Vagina (tissue), 2 donors: Measurements from ENCODE around the gene CFHR4. TPM values are rescaled to one million over a fixed set of nuclear protein-coding genes. Genes with fewer than 3 reads are reported as not detected.
"Not testable (repeated sequence)": the region's sequence is repeated elsewhere in the genome, so short reads cannot be mapped to it uniquely, and the experiment has no call there.

ENCODE experiments used
- DNase-seq, 2 donors: peaks; one replicate each; pipeline ENCODE4 v3.0.0-alpha.2; 2017; ENCODE audit errors: extremely low spot score in 2 of 2
- H3K27ac ChIP-seq: fragments of 200-600 bp; sonication (generic); one replicate; pipeline ENCODE4 v1.5.1; 2019
- H3K27me3 ChIP-seq: fragments of 200-600 bp; sonication (generic); one replicate; pipeline ENCODE4 v1.5.1; 2019
- H3K36me3 ChIP-seq, 2 donors: fragments of 200-600 bp; sonication (generic); one replicate each; pipeline ENCODE4 v1.5.1; 2017 to 2019
- H3K4me1 ChIP-seq: fragments of 200-600 bp; sonication (generic); one replicate; pipeline ENCODE4 v1.5.1; 2019
- H3K4me3 ChIP-seq, 2 donors: fragments of 200-600 bp; sonication (generic); 1 replicate in 1 of 2; 2 replicates in 1 of 2; pipeline ENCODE4 v1.5.1; 2016 to 2019
- H3K9me3 ChIP-seq: fragments of 200-600 bp; sonication (generic); one replicate; pipeline ENCODE4 v1.5.1; 2019
- POLR2A ChIP-seq, 2 donors: fragments of 450-650 bp; IDR thresholded peaks; one replicate each; pipeline ENCODE4 v1.6.1; 2017; ENCODE audit warnings: antibody characterized with exemption in 2 of 2, mild to moderate bottlenecking in 2 of 2, moderate library complexity in 2 of 2
- POLR2AphosphoS5 ChIP-seq, 2 donors: sonication (generic); formaldehyde crosslinking; IDR thresholded peaks; one replicate each; pipeline ENCODE4 v1.9.0; 2017; ENCODE audit warnings: antibody characterized with exemption in 2 of 2, mild to moderate bottlenecking in 2 of 2, low read depth in 1 of 2; ENCODE audit not compliant: insufficient read depth in 1 of 2
- intact Hi-C: fragments of 100-400 bp; cut with DNase I; formaldehyde crosslinking; loops from one replicate; pipeline ENCODE4 v1.15.1; 2023
- total RNA-seq: library from RNA; depleted of rRNA; stranded (reverse); fragments of >200 nt; gene quantifications from one replicate; pipeline ENCODE4 v1.2.3, GENCODE V29; 2016
- TF ChIP-seq, protein P1 (sequence below), 3 experiments: fragments of 450-650 bp in 2 of 3; fragments of 200-600 bp in 1 of 3; sonication (generic) in 1 of 3; IDR thresholded peaks; one replicate each; pipeline ENCODE4 v1.5.1; 2017 to 2019; ENCODE audit warnings: antibody characterized with exemption in 3 of 3, mild to moderate bottlenecking in 2 of 3, moderate library complexity in 2 of 3

CFHR4 gene
- total RNA-seq: not detected

DNA sequence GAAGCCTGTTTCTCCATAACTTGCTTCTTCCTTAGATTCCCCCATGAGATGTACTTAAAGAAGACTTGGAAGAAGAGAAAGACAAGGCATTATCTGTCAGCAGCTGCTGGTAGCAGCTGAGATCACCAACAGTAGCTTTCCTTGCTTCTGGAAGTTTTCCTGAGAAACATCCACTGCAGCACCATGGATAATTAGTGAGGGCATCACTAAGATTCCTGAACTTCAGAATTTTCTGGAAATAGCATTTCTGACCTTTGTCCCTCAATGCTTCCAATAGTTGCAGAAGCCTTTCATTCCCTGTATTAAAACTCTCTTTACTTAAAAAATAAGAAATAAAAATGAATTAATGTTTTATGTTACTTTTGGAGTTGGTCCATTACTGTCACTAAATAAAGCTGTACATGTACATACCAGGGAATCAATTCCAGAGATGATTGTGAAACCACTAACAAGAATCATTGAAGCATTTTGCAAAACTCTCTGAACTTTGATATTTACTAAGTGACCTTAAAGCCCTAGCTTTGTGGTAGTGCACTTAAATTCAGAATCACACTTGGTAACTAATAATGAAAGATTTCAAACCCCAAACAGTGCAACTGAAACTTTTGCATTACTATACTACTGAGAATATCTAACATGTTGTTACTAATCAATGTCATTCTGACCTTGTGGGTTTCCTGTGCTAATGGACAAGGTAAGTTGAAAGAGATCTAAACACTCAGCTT is at the start of gene CFHR4:
TSS of gene CFHR4 (plus strand) at position 538 of the 725 bp plus-strand sequence. CDS start at position 637, 99 bp downstream.
- Histone ChIP-seq H3K27ac (no peak within 1 kb of the TSS), H3K4me3 (no peak within 1 kb of the TSS), H3K27me3 (no peaks in the 10 kb centered on the region), H3K9me3 (no peaks in the 10 kb centered on the region), H3K36me3 (no peaks in the 10 kb centered on the region), H3K4me1 (no peaks in the 10 kb centered on the region)
- intact Hi-C loops: no loop called here
- TF ChIP-seq POLR2A (IDR thresholded peaks at IDR 0.05) (no peak), POLR2AphosphoS5 (IDR thresholded peaks at IDR 0.05; ENCODE audit: insufficient read depth in 1 of 2, low read depth in 1 of 2) (no peak)
- TF ChIP-seq, protein P1, sequence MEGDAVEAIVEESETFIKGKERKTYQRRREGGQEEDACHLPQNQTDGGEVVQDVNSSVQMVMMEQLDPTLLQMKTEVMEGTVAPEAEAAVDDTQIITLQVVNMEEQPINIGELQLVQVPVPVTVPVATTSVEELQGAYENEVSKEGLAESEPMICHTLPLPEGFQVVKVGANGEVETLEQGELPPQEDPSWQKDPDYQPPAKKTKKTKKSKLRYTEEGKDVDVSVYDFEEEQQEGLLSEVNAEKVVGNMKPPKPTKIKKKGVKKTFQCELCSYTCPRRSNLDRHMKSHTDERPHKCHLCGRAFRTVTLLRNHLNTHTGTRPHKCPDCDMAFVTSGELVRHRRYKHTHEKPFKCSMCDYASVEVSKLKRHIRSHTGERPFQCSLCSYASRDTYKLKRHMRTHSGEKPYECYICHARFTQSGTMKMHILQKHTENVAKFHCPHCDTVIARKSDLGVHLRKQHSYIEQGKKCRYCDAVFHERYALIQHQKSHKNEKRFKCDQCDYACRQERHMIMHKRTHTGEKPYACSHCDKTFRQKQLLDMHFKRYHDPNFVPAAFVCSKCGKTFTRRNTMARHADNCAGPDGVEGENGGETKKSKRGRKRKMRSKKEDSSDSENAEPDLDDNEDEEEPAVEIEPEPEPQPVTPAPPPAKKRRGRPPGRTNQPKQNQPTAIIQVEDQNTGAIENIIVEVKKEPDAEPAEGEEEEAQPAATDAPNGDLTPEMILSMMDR (IDR thresholded peaks at IDR 0.05): no peak
- DNase-seq: no peak

DNA sequence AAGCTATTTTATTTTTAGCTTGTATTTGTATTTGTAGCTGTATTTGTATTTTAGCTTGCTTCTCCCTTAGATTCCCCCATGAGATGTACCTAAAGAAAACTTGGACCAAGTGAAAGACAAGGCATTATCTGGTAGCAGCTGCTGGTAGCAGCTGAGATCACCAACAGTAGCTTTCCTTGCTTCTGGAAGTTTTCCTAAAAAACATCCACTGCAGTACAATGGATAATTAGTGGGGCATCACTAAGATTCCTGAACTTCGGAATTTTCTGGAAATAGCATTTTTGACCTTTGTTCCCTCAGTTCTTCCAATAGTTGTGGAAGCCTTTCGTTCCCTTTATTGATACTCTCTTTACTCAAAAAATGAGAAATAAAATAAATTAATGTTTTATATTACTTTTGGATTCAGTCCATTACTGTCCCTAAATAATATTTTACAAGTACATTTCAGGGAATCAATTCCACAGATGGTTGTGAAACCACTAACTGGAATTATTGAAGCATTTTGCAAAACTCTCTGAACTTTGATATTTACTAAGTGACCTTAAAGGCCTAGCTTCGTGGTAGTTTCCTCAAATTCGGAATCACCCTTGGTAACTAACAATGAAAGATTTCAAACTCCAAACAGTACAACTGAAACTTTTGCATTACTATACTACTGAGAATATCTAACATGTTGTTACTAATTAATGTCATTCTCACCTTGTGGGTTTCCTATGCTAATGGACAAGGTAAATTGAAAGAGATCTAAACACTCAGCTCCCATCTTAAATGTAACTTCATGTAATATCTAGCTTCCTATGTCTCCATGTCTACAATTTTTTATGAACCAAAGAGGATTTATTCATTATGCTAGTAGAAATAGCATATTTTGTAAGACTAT is 38.0 kb upstream of the CFHR4 start:
- H3K9me3 ChIP-seq, H3K4me1 ChIP-seq, H3K27ac ChIP-seq, intact Hi-C loops, H3K27me3 ChIP-seq, H3K4me3 ChIP-seq, DNase-seq, H3K36me3 ChIP-seq: not testable (repeated sequence)

DNA sequence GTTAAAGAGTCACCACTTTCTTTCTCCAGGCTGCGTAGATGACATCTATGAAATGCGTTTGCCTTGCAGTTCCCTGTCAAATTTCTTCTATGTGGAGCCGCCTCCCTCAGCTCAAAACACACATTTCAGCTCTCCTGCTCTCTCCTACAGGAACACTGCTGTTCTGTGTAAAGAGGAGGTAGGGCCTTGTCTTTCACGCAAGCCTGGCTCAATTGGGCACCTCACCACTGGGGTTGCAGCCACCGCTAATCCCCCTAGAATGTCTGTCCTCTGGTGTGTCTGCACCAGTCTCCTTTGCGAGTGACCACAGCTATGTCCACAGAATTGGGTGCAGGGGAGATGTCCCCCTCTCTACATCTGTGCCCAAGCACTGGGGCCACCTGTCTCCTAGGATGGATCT is 31.8 kb upstream of the CFHR4 start:
- H3K4me1 ChIP-seq: no peaks in the 10 kb centered on the region
- no peak overlapping the region for H3K27ac ChIP-seq
- intact Hi-C loops: no loop called here
- TF ChIP-seq, protein P1 (IDR thresholded peaks at IDR 0.05): no peak
- no peak for TF ChIP-seq POLR2A (IDR thresholded peaks at IDR 0.05)
- TF ChIP-seq POLR2AphosphoS5 (IDR thresholded peaks at IDR 0.05; ENCODE audit: insufficient read depth in 1 of 2, low read depth in 1 of 2): no peak
- DNase-seq: no peak
- no peaks in the 10 kb centered on the region for H3K36me3 ChIP-seq
- no peaks in the 10 kb centered on the region for H3K27me3 ChIP-seq
- no peaks in the 10 kb centered on the region for H3K9me3 ChIP-seq
- no peak overlapping the region for H3K4me3 ChIP-seq

DNA sequence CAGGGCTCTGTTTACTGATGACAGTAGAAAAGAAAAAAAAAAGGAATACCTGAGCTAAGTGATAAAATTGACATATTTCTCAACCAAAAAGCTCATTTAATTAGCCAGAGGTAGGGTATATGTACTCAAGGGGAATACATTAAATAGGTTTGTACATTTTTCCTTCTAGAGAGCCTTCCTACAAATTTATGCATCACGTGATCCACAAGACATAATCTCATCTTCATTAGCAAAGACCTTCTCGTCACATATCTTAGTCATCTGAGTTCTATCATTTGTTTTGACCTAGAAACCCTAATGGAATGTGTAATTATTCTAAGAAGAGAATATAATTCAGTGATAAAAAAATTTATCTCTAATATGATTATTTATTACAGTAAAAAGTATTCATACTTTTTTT is 30.7 kb upstream of the CFHR4 start:
- Histone ChIP-seq H3K9me3 (no peaks in the 10 kb centered on the region), H3K4me1 (no peaks in the 10 kb centered on the region), H3K27me3 (no peaks in the 10 kb centered on the region), H3K27ac (no peak overlapping the region), H3K36me3 (no peaks in the 10 kb centered on the region), H3K4me3 (no peak overlapping the region)
- intact Hi-C loops: no loop called here
- DNase-seq: no peak
- TF ChIP-seq, protein P1 (IDR thresholded peaks at IDR 0.05): no peak

DNA sequence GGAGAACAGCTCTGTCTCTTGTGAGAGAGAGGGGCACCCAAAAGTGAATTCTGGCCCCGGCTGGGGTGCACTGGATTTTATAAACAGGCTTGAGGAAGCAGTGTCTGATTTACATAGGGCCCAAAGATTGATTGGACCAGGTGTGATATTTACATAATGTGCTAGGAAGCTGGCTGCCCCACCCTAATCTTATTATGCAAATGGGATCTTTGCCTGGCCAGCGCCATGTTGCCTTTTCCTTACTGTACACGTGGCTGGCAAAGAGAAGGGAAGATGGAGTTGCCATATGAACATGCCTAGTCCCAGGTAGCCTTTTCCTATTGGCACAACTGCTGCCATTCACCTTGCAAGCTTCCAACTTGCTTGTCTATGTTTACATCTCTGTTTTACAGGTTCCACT is 29.0 kb upstream of the CFHR4 start:
- Histone ChIP-seq H3K27ac (no peak overlapping the region), H3K4me3 (no peak overlapping the region), H3K36me3 (no peaks in the 10 kb centered on the region), H3K9me3 (no peaks in the 10 kb centered on the region), H3K27me3 (no peaks in the 10 kb centered on the region), H3K4me1 (no peaks in the 10 kb centered on the region)
- intact Hi-C loops: no loop called here
- TF ChIP-seq POLR2A (IDR thresholded peaks at IDR 0.05): no peak
- TF ChIP-seq POLR2AphosphoS5 (IDR thresholded peaks at IDR 0.05; ENCODE audit: insufficient read depth in 1 of 2, low read depth in 1 of 2): no peak
- TF ChIP-seq, protein P1 (IDR thresholded peaks at IDR 0.05): no peak
- DNase-seq: no peak
